GM18526 (cell line): Measurements from ENCODE around the gene NFIA.

Source experiments
- POLR2A ChIP-seq: IDR thresholded peaks from 3 replicates; pipeline ENCODE4 v1.6.1; 2011; ENCODE audit not compliant: insufficient read length; ENCODE audit errors: extremely low read depth

The NFIA gene

DNA sequence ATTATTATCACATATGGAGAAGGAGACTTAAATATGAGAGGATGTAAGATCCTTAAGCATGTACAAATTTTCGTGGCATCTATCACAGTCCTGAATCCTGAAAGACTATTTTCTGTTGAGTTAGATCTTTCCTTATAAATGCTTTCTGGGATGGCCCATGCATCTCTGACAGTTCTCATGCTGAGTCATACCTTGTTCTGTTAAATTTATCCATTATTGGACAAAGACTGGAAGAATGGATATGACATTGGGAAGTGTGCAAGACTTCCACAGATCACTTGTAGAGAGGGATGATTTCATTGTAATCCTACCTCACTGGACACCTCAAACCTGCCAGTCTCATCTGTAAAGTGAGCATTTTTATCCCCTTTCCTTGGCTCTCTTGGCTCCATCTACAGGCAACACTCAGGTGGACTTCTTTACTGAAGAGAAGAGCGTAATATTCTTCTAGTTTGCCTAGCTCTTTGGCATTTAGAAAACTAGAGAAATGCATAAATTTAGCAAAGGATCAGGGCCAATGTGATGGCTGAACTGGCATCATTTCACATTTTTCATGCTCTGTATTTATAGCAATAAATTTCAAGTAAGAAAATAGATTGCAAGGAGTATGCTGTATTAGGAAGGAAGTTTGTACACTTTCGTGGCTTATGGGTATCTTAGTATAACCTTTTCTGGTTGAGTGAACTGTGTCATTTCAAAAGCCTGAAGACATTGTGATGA lies 128.2 kb downstream of the NFIA start:
- no peak for TF ChIP-seq POLR2A

DNA sequence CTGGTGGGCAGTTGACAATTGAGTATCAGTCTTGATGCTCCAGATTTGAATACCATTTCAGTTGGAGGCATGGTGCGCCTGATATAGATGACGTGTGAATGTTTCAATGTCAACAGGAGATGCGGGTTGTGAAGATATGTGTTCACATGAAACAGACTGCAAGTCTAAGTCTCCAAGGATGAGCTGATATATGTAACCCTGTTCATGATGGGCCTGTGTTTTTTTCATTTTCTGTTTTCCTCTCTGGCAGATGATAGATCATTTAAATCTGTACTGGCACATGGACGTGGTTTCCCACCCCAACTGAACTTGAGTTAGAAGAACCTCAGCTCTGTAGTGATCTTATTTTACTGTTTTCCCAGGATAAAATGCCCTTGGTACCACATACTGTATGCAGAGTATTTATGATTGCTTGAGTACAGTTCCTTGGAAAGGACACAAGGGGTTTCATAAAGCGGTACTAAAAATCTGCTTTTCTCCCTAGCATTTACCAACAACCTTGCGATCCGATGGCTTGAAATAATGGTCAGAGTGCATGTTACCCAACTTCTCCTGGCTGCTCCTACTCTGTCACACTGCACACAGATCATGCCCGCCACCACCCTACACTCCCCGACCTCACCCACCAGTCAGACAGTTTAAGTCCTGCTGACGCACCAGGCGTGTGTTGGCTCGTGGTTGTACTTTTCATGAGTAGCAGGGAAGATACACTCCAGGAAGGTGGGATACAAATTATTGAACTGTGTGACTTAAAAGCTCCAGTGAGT lies 131.1 kb downstream of the NFIA start:
- no peak for TF ChIP-seq POLR2A

- TF ChIP-seq POLR2A = no peak
Observed at GRCh38 chr1:61215119-61215518, 132.8 kb downstream of the NFIA start.

DNA sequence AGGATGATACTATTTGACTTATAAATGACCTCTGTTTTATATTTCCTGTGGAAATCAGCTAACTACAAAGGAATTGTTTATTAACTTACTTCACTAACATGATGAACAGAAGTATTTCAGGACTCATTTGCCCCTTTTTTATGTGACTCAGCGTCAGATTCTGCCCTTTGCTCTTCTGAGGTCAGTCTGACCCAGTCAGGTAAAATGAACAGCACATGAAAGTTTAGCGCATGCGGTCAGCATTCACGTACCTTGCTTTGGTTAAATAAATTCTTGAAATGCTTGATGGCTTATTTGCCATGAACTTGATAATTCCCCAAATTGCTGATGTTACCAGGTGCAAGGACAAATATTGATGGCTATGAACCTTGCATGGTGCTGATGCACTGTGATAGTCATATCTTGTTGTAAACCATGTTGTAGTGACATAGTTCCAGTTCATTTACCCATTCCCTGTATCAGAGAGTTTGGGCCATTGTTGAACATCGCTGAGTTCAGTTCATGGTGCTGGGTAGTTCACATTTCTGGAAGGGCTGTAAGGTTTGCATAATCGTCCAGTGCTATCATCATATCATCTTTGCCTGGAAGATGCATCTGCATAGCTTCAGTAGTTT lies 133.4 kb downstream of the NFIA start:
- TF ChIP-seq POLR2A = no peak

DNA sequence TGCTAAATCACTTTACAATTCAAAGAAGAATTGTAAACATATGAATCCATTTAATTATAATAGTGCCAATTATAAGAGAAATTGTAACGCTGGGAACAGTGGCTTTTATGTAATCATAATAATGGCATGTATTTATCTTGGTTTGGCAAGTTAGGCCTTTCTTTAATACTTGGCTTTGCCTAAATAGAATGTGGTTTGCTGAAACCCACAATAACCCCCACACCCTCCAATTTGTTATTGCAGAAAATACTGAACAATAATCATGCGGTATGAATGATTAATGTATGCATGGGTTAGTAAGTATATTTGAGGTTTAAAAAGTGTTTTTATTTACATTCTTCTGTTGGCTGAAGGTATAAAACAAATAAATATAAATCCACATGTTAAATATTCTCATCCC lies 138.2 kb downstream of the NFIA start:
- no peak for TF ChIP-seq POLR2A

- TF ChIP-seq POLR2A = no peak
Observed at GRCh38 chr1:61221642-61222041, 139.3 kb downstream of the NFIA start.

- TF ChIP-seq POLR2A = no peak
Observed at GRCh38 chr1:61222240-61222639, 139.9 kb downstream of the NFIA start.

- TF ChIP-seq POLR2A = no peak
Observed at GRCh38 chr1:61223140-61223539, 140.8 kb downstream of the NFIA start.

DNA sequence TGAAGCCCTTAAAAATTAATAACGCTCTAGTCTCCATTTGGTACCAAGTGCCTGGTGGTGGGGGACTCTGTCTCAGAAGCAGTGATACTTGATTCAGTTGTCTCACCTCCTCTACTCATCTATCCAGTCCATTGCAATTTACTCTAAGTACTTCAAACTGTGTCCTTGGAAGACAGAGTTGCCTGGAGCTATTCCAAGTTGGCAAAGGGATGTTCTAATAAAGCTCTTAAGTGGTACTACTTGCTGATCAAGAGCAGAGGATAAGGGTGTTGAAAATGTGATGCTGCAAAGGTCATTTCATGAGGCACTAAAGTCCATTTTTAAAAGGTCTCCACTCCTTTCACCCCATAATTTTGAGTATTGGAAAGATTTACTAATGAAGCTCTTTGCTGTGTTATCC lies 142.2 kb downstream of the NFIA start:
- no peak for TF ChIP-seq POLR2A

DNA sequence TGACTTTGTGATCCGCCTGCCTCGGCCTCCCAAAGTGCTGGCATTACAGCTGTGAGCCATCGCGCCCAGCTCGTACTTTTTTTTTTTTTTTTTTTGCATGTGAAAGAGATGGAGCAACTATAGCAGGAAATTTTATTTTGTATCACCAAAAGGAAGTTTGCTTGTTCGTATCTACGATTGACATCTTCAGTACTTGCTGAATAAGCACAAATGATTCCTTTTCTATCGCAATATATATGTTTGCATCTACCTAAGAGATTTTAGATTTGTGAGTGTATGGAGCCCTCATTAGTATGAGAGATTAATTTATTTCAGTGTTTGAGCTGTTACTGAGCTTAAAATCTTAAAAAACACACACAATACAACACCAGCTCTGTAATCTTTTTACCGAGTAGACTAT lies 143.1 kb downstream of the NFIA start:
- no peak for TF ChIP-seq POLR2A

- TF ChIP-seq POLR2A = no peak
Observed at GRCh38 chr1:61226791-61227567, 144.6 kb downstream of the NFIA start.

- no peak for TF ChIP-seq POLR2A
Observed at GRCh38 chr1:61227857-61228550, 145.6 kb downstream of the NFIA start.

- TF ChIP-seq POLR2A = no peak
Observed at GRCh38 chr1:61230523-61230922, 148.2 kb downstream of the NFIA start.

- TF ChIP-seq POLR2A = no peak
Observed at GRCh38 chr1:61231795-61232194, 149.4 kb downstream of the NFIA start.

DNA sequence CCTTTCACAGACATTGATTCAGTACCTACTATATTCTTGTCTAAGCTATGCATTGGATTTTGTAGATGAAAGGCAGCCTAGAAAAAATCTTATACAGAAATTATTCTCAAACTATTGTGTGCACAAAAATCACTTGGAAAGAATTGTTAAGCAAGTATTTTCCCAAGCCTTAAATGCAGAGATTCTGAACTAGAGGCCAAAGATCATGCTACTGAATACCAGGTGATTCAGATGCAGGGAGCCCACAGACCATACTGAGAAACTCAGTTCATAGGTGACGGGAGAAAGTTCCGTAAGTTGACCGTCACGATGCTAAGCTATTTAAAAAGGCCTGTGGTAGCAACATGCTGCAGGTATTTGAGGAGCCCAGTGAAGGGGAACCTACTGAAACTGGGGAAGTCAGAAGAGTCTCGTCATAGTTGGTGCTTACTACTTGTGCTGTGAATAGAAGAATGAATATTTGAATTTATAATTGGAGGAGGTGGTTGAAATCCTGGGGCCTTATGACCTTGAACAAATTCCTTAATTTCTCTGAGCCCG lies 150.8 kb downstream of the NFIA start:
- no peak for TF ChIP-seq POLR2A
